ENCODE results near the gene PHGDH. TPM values are rescaled to one million over a fixed set of nuclear protein-coding genes. Genes with fewer than 3 reads are reported as not detected.

The PHGDH gene
- total RNA-seq, 2 experiments from 2014 or later = 307 to 322 TPM

DNA sequence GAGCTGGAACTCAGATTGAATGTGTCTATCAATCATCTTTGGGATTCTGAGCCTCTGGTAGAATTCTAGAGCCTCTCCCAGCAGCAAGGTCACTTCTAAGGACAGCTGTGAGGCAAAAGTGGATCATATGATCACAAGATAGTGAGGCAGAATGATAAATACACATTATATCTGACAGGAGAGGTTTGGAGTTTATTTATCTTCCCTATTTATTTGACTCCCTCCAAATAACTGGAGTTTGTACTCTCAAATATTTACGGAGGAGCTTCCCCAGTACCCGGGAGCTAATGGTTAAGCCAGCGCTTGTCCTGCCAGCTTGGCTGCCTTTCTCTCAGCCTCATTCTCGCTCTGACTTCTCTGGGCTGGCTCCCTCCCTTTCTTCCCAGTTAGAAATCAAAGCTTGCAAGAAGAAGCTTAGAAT, 54.6 kb downstream of the PHGDH start:
- no peak overlapping the region for H3K4me3 Mint-ChIP-seq
- intact Hi-C loops (cut with micrococcal nuclease) = no loop called here
- CTCF ChIA-PET = no interaction called here
- no peak overlapping the region for H3K27ac Mint-ChIP-seq
- DNase-seq (no peak), ATAC-seq (no peak)
- H3K4me1 Mint-ChIP-seq (ENCODE audit: low read depth) = peaks cover 2% of the 10 kb centered on the region
- no peaks in the 10 kb centered on the region for H3K9me3 Mint-ChIP-seq
- TF ChIP-seq, protein P1, sequence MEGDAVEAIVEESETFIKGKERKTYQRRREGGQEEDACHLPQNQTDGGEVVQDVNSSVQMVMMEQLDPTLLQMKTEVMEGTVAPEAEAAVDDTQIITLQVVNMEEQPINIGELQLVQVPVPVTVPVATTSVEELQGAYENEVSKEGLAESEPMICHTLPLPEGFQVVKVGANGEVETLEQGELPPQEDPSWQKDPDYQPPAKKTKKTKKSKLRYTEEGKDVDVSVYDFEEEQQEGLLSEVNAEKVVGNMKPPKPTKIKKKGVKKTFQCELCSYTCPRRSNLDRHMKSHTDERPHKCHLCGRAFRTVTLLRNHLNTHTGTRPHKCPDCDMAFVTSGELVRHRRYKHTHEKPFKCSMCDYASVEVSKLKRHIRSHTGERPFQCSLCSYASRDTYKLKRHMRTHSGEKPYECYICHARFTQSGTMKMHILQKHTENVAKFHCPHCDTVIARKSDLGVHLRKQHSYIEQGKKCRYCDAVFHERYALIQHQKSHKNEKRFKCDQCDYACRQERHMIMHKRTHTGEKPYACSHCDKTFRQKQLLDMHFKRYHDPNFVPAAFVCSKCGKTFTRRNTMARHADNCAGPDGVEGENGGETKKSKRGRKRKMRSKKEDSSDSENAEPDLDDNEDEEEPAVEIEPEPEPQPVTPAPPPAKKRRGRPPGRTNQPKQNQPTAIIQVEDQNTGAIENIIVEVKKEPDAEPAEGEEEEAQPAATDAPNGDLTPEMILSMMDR (IDR thresholded peaks at IDR 0.05) = no peak
- no peaks in the 10 kb centered on the region for H3K36me3 Mint-ChIP-seq (ENCODE audit: low read depth)
- POLR2A ChIA-PET = no interaction called here
- H3K27me3 Mint-ChIP-seq = peaks cover 9% of the 10 kb centered on the region

DNA sequence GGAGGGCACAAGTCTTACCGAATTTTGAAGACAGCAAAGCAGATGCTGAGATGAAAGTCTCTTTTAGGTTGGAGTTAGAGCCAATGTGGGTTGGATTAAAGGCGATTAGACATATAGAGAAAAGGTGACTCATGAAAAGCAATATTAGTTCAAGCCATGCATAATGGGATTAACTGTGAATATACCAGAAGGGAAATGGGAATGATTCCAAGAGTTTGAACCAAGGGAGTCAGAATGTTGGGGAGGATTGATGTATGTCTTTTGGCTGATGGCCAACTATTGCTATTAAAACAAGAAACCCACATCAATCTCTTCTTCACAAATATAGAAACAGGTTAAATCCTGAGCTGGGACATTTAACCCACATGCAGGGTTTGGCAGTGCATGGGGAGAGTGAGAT, 55.8 kb downstream of the PHGDH start:
- no peak overlapping the region for H3K27ac Mint-ChIP-seq
- H3K4me3 Mint-ChIP-seq = no peak overlapping the region
- intact Hi-C loops (cut with micrococcal nuclease) = no loop called here
- TF ChIP-seq, protein P1 (IDR thresholded peaks at IDR 0.05) = no peak
- H3K36me3 Mint-ChIP-seq (ENCODE audit: low read depth) = no peaks in the 10 kb centered on the region
- peaks cover 2% of the 10 kb centered on the region for H3K4me1 Mint-ChIP-seq (ENCODE audit: low read depth)
- no peaks in the 10 kb centered on the region for H3K9me3 Mint-ChIP-seq
- CTCF ChIA-PET = interaction anchor here (1.2 to 1.3 kb wide), 2 partner anchors 15 to 181 kb away, joined by 3 read pairs; no protein-coding TSS in a partner anchor
- POLR2A ChIA-PET = no interaction called here
- ATAC-seq (no peak), DNase-seq (no peak)
- peaks cover 9% of the 10 kb centered on the region for H3K27me3 Mint-ChIP-seq

DNA sequence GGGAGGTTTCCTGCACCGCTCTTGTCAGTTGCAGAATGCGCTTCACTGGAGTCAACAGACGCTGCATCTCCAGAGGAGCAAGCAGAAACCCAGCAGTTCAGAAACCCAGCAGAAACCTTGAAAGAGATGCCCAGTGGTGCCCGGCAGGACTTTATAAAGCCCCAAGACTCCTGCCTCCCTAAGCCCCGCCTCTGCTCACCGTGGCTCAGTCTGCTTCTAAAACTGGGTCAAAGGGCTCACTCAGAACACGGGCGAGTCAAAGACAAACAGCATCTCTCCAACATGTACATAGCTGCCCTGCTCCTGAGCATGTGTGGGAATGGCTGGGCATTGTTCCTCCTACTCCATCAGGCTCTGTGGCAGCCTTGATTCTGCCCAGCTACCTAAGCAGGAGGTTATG, 57.0 kb downstream of the PHGDH start, which contains the start of gene HMGCS2:
TSS of gene HMGCS2 (minus strand) at position 128 of the 400 bp plus-strand sequence. CDS start at position 67, 61 bp downstream.
- intact Hi-C loops (cut with micrococcal nuclease) = no loop called here
- peaks cover 13% of the 10 kb centered on the region for H3K27me3 Mint-ChIP-seq

DNA sequence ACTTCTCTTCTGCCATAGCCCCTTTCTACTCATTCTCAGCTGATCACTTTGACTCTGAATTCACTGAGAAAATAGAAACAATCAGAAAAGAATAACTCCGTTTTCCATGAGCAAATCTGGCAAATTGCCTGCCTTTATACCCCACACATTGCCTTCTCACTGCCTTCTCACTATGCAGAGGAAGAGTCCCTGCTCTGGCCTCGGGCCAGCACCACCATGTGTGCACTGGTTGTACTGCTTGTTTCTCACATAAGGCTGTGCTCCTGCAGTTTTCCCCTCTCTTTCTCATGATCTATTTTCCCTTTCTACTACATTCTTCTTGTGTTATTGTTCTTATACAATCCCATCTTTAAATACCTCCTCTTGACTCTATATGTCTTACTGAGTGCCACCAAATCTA, 59.3 kb downstream of the PHGDH start:
- Mint-ChIP-seq H3K27me3 (peaks cover 13% of the 10 kb centered on the region), H3K4me1 (ENCODE audit: low read depth) (peaks cover 2% of the 10 kb centered on the region), H3K4me3 (no peak overlapping the region), H3K27ac (no peak overlapping the region), H3K9me3 (no peaks in the 10 kb centered on the region), H3K36me3 (ENCODE audit: low read depth) (no peaks in the 10 kb centered on the region)
- ChIA-PET POLR2A (no interaction called here), CTCF (interaction anchor here (1.5 kb wide), 1 partner anchor 38 kb away, joined by 5 read pairs; no protein-coding TSS in a partner anchor)
- DNase-seq (no peak), ATAC-seq (no peak)
- intact Hi-C loops (cut with micrococcal nuclease) = no loop called here
- TF ChIP-seq, protein P1 (IDR thresholded peaks at IDR 0.05) = no peak

More for the DNA sequence above, 57.0 kb downstream of the PHGDH start, which contains the start of gene HMGCS2:
- CTCF ChIA-PET = interaction anchor here (0.7 to 1.3 kb wide), 4 partner anchors 16 to 200 kb away, joined by 3 to 4 read pairs (median 3); no protein-coding TSS in a partner anchor
- Mint-ChIP-seq H3K9me3 (no peaks in the 10 kb centered on the region), H3K36me3 (ENCODE audit: low read depth) (no peaks in the 10 kb centered on the region), H3K27ac (no peak within 1 kb of the TSS), H3K4me3 (no peak within 1 kb of the TSS), H3K4me1 (ENCODE audit: low read depth) (peaks cover 2% of the 10 kb centered on the region)
- no peak for ATAC-seq
- DNase-seq = no peak
- POLR2A ChIA-PET = no interaction called here
- TF ChIP-seq, protein P1 (IDR thresholded peaks at IDR 0.05) = no peak

DNA sequence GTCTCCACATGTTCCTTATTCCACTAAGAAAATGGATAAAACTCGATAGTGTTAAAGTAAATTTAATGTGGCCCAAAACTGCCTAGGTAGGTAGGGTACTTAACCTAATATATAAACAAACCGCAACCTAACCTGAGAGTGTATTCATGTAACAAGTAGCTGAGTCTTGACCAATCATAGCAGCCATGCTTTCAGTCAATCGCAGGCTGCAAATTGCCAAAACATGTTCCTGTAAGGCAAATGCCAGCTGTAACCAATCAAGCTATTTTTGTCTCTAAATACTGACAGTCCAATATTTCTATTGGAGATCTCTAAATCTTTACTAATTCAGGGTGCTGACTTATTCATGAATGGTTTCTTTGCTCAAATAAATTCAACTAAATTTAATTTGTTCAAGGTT, 60.0 kb downstream of the PHGDH start:
- Mint-ChIP-seq H3K9me3 (no peaks in the 10 kb centered on the region), H3K27me3 (peaks cover 12% of the 10 kb centered on the region), H3K36me3 (ENCODE audit: low read depth) (no peaks in the 10 kb centered on the region), H3K27ac (no peak overlapping the region), H3K4me3 (no peak overlapping the region), H3K4me1 (ENCODE audit: low read depth) (peaks cover 2% of the 10 kb centered on the region)
- ATAC-seq = no peak
- CTCF ChIA-PET = interaction anchor here (1.5 kb wide), 1 partner anchor 37 kb away, joined by 5 read pairs; no protein-coding TSS in a partner anchor
- intact Hi-C loops (cut with micrococcal nuclease) = no loop called here
- TF ChIP-seq, protein P1 (IDR thresholded peaks at IDR 0.05) = no peak
- POLR2A ChIA-PET = no interaction called here
- DNase-seq = no peak
